H9 (cell line): ENCODE data around the gene SLC1A4. TPM values are rescaled to one million over a fixed set of nuclear protein-coding genes. Genes with fewer than 3 reads are reported as not detected.

Experiments
- DNase-seq: peaks from one replicate; pipeline ENCODE4 v3.0.0-alpha.2; 2017
- H2AFZ ChIP-seq: one replicate; pipeline ENCODE4 v1.6.1; 2013; ENCODE audit warnings: mild to moderate bottlenecking, low read length, control low read depth, moderate library complexity
- H2AK5ac ChIP-seq: 2 replicates; pipeline ENCODE4 v1.6.1; 2013; ENCODE audit warnings: low read length, control low read depth, mixed read lengths; ENCODE audit not compliant: insufficient read length
- H2BK120ac ChIP-seq: one replicate; pipeline ENCODE4 v1.6.1; 2013; ENCODE audit warnings: low read depth, mild to moderate bottlenecking, low read length, control low read depth, inconsistent platforms; ENCODE audit not compliant: poor library complexity, severe bottlenecking
- H2BK12ac ChIP-seq: 2 replicates; pipeline ENCODE4 v1.6.1; 2013; ENCODE audit warnings: low read length, control low read depth, mixed read lengths, low read depth; ENCODE audit not compliant: insufficient read length
- H2BK15ac ChIP-seq: 2 replicates; pipeline ENCODE4 v1.6.1; 2013; ENCODE audit warnings: low read depth, low read length, control low read depth
- H2BK20ac ChIP-seq: one replicate; pipeline ENCODE4 v1.6.1; 2013; ENCODE audit warnings: low read depth, mild to moderate bottlenecking, low read length, control low read depth, inconsistent platforms; ENCODE audit not compliant: poor library complexity, severe bottlenecking
- H2BK5ac ChIP-seq: 2 replicates; pipeline ENCODE4 v1.6.1; 2013; ENCODE audit warnings: low read length, control low read depth, mixed read lengths; ENCODE audit not compliant: insufficient read length
- H3K14ac ChIP-seq: 2 replicates; pipeline ENCODE4 v1.6.1; 2013; ENCODE audit warnings: low read length, control low read depth; ENCODE audit not compliant: insufficient read depth
- H3K18ac ChIP-seq: 2 replicates; pipeline ENCODE4 v1.6.1; 2013; ENCODE audit warnings: low read depth, mild to moderate bottlenecking, mixed read lengths, low read length, control low read depth; ENCODE audit not compliant: insufficient read length
- H3K23ac ChIP-seq: 2 replicates; pipeline ENCODE4 v1.6.1; 2013; ENCODE audit warnings: low read length, control low read depth, mixed read lengths, low read depth; ENCODE audit not compliant: insufficient read length
- H3K23me2 ChIP-seq: 2 replicates; pipeline ENCODE4 v1.6.1; 2013; ENCODE audit warnings: low read depth, mild to moderate bottlenecking, mixed read lengths, low read length, control low read depth; ENCODE audit not compliant: insufficient read length, poor library complexity, severe bottlenecking
- H3K27ac ChIP-seq: 2 replicates; pipeline ENCODE4 v1.5.1; 2013; ENCODE audit warnings: low read length, control low read depth, mixed read lengths, low read depth; ENCODE audit not compliant: insufficient read length
- H3K27me3 ChIP-seq: 2 replicates; pipeline ENCODE4 v1.6.1; 2013; ENCODE audit warnings: low read length, control low read depth, inconsistent platforms; ENCODE audit not compliant: insufficient read depth
- H3K4ac ChIP-seq: 2 replicates; pipeline ENCODE4 v1.6.1; 2013; ENCODE audit warnings: low read depth, mild to moderate bottlenecking, control low read depth, inconsistent platforms, low read length, moderate library complexity
- H3K4me1 ChIP-seq: 2 replicates; pipeline ENCODE4 v1.6.1; 2013; ENCODE audit warnings: low read length, control low read depth, inconsistent platforms; ENCODE audit not compliant: insufficient read depth
- H3K4me2 ChIP-seq: 2 replicates; pipeline ENCODE4 v1.6.1; 2013; ENCODE audit warnings: low read length, control low read depth, mixed read lengths; ENCODE audit not compliant: insufficient read length, insufficient read depth
- H3K56ac ChIP-seq: 2 replicates; pipeline ENCODE4 v1.6.1; 2013; ENCODE audit warnings: low read depth, mild to moderate bottlenecking, mixed read lengths, low read length, control low read depth; ENCODE audit not compliant: insufficient read length
- H3K79me1 ChIP-seq: 2 replicates; pipeline ENCODE4 v1.6.1; 2013; ENCODE audit warnings: low read depth, mild to moderate bottlenecking, moderate library complexity, low read length, control low read depth, inconsistent platforms; ENCODE audit not compliant: insufficient read depth, poor library complexity, severe bottlenecking
- H3K79me2 ChIP-seq: 2 replicates; pipeline ENCODE4 v1.6.1; 2013; ENCODE audit warnings: low read length, control low read depth, inconsistent platforms; ENCODE audit not compliant: insufficient read depth
- H3K9ac ChIP-seq: 2 replicates; pipeline ENCODE4 v1.6.1; 2013; ENCODE audit warnings: low read length, control low read depth, mixed read lengths; ENCODE audit not compliant: insufficient read length; ENCODE audit errors: extremely low read depth
- H3K9me3 ChIP-seq: one replicate; pipeline ENCODE4 v1.6.1; 2013; ENCODE audit warnings: low read depth, low read length, inconsistent platforms; ENCODE audit not compliant: control insufficient read depth
- H3T11ph ChIP-seq: one replicate; pipeline ENCODE4 v1.6.1; 2013; ENCODE audit warnings: mild to moderate bottlenecking, low read length, control low read depth, inconsistent platforms
- H4K20me1 ChIP-seq: one replicate; pipeline ENCODE4 v1.6.1; 2013; ENCODE audit not compliant: control insufficient read depth, insufficient read length, insufficient read depth
- H4K5ac ChIP-seq: 2 replicates; pipeline ENCODE4 v1.6.1; 2013; ENCODE audit warnings: low read depth, mild to moderate bottlenecking, mixed read lengths, low read length, control low read depth; ENCODE audit not compliant: insufficient read length
- H4K8ac ChIP-seq: replicated peaks from 2 replicates; pipeline ENCODE4 v1.6.1; 2013; ENCODE audit warnings: low read length, control low read depth, mixed read lengths, low read depth; ENCODE audit not compliant: insufficient read length
- H4K91ac ChIP-seq: 2 replicates; pipeline ENCODE4 v1.6.1; 2013; ENCODE audit warnings: low read depth, mild to moderate bottlenecking, moderate library complexity, mixed read lengths, low read length, control low read depth; ENCODE audit not compliant: insufficient read length
- H3K27ac Mint-ChIP-seq, 3 experiments: 2 replicates in 2 of 3; 3 replicates in 1 of 3; pipeline ENCODE4 v1.8.0; 2020 to 2021; ENCODE audit warnings: mixed read lengths in 3 of 3, mild to moderate bottlenecking in 1 of 3, moderate library complexity in 1 of 3
- H3K27me3 Mint-ChIP-seq: 2 replicates; pipeline ENCODE4 v1.8.0; 2021; ENCODE audit warnings: low read depth, mild to moderate bottlenecking, moderate library complexity, mixed read lengths
- H3K36me3 Mint-ChIP-seq, 3 experiments: 2 replicates in 2 of 3; 3 replicates in 1 of 3; pipeline ENCODE4 v1.8.0; 2020 to 2021; ENCODE audit warnings: low read depth in 3 of 3, mixed read lengths in 3 of 3; ENCODE audit not compliant: insufficient read depth in 1 of 3
- H3K4me1 Mint-ChIP-seq, 2 experiments: 2 replicates each; pipeline ENCODE4 v1.8.0; 2020; ENCODE audit warnings: mixed read lengths in 2 of 2
- H3K4me3 Mint-ChIP-seq, 2 experiments: 2 replicates in 1 of 2; 3 replicates in 1 of 2; pipeline ENCODE4 v1.8.0; 2020 to 2021; ENCODE audit warnings: mild to moderate bottlenecking in 2 of 2, mixed read lengths in 2 of 2, moderate library complexity in 1 of 2
- H3K9me3 Mint-ChIP-seq, 2 experiments: 2 replicates in 1 of 2; 3 replicates in 1 of 2; pipeline ENCODE4 v1.8.0; 2020; ENCODE audit warnings: mild to moderate bottlenecking in 2 of 2, mixed read lengths in 2 of 2, moderate library complexity in 1 of 2
- CTCF ChIP-seq: fragments of 200-600 bp; sonication (generic); conservative IDR thresholded peaks from 3 replicates; pipeline ENCODE4 v1.8.0; 2021; ENCODE audit warnings: antibody characterized with exemption, mild to moderate bottlenecking
- WGBS: extraction: QIAGEN DNeasy Blood & Tissue Kit; methylation state at CpG from one replicate; pipeline ENCODE4 v1.1.7; 2013; ENCODE audit warnings: missing lambda C conversion rate, low lambda C conversion rate, mixed read lengths; ENCODE audit not compliant: insufficient read length; ENCODE audit errors: extremely low coverage; 5-methylcytosine and 5-hydroxymethylcytosine counted together
- total RNA-seq: library from RNA; stranded (reverse); gene quantifications from 2 replicates; pipeline ENCODE4 v1.2.1, GENCODE V29; 2021

The SLC1A4 gene
- total RNA-seq, 1 experiment from 2014 or later: 1.9 TPM

- H3K79me2 ChIP-seq: no peaks in the 10 kb centered on the region
- H3T11ph ChIP-seq: no peak overlapping the region
- H3K23ac ChIP-seq: no peak overlapping the region
- Mint-ChIP-seq H3K9me3 (no peaks in the 10 kb centered on the region), H3K4me3 (no peak overlapping the region), H3K36me3 (no peaks in the 10 kb centered on the region), H3K27me3 (peaks cover 3% of the 10 kb centered on the region), H3K4me1 (peaks cover 4 to 8% of the 10 kb centered on the region in 2 experiments; a peak in 2 of 4 replicates), H3K27ac (no peak overlapping the region)
- no peak for TF ChIP-seq CTCF
- no CpG with 5 or more reads among the region's 2 CpGs for whole genome bisulfite sequencing
- no peaks in the 10 kb centered on the region for H3K9me3 ChIP-seq
- no peak overlapping the region for H3K9ac ChIP-seq
- no peaks in the 10 kb centered on the region for H3K23me2 ChIP-seq
- no peak overlapping the region for H4K5ac ChIP-seq
- H2AK5ac ChIP-seq: no peak overlapping the region
- no peaks in the 10 kb centered on the region; the same call in 1 of the 2 replicates for H3K4me1 ChIP-seq
- H3K79me1 ChIP-seq: no peaks in the 10 kb centered on the region
- H3K27me3 ChIP-seq: no peaks in the 10 kb centered on the region
- H2BK120ac ChIP-seq: no peak overlapping the region
- H3K4me2 ChIP-seq: no peak overlapping the region
- H2AFZ ChIP-seq: no peak overlapping the region
- H4K8ac ChIP-seq: no peak overlapping the region
- no peak for DNase-seq
- H3K18ac ChIP-seq: no peak overlapping the region
- H2BK5ac ChIP-seq: no peak overlapping the region
- no peak overlapping the region for H3K27ac ChIP-seq
- no peak overlapping the region for H3K4ac ChIP-seq
- no peak overlapping the region for H2BK12ac ChIP-seq
- no peak overlapping the region for H2BK20ac ChIP-seq
- no peaks in the 10 kb centered on the region for H4K20me1 ChIP-seq
- no peak overlapping the region for H3K56ac ChIP-seq
- no peak overlapping the region for H3K14ac ChIP-seq
- H2BK15ac ChIP-seq: no peak overlapping the region
- H4K91ac ChIP-seq: no peak overlapping the region
Observed at GRCh38 chr2:64998658-64999061, 9.5 kb downstream of the SLC1A4 start.
